ENCODE data around the gene NTPCR.
"Not testable (repeated sequence)": the region's sequence is repeated elsewhere in the genome, so short reads cannot be mapped to it uniquely, and the experiment has no call there.

Gene NTPCR

GRCh38 chr1:232984577-232985425 lies 34.4 kb downstream of the NTPCR start:
- DNase-seq, result no peak

- no peak for DNase-seq
These were observed 35.6 kb downstream of the NTPCR start for GRCh38 chr1:232985882-232986526.

GRCh38 chr1:232986527-232986922 lies 36.1 kb downstream of the NTPCR start:
- DNase-seq, result no peak

- no peak for DNase-seq
These were observed 36.8 kb downstream of the NTPCR start for GRCh38 chr1:232987046-232987773.

- DNase-seq, result no peak
These were observed 37.3 kb downstream of the NTPCR start for GRCh38 chr1:232987774-232988140.

- no peak for DNase-seq
These were observed 38.2 kb downstream of the NTPCR start for GRCh38 chr1:232988572-232989040.

GRCh38 chr1:232990176-232991128 lies 40.0 kb downstream of the NTPCR start:
- DNase-seq, result no peak

- DNase-seq, result peak in 1 of 4 experiments; percentile 2
These were observed 40.8 kb downstream of the NTPCR start for GRCh38 chr1:232991238-232991637.

GRCh38 chr1:232992227-232992626 lies 41.8 kb downstream of the NTPCR start:
- DNase-seq, result no peak

GRCh38 chr1:232993555-232993954 lies 43.1 kb downstream of the NTPCR start:
- DNase-seq, result no peak

GRCh38 chr1:232995189-232995588 lies 44.8 kb downstream of the NTPCR start:
- no peak for DNase-seq

- DNase-seq, result no peak
These were observed 45.7 kb downstream of the NTPCR start for GRCh38 chr1:232996143-232996542.

- no peak for DNase-seq
These were observed 47.7 kb downstream of the NTPCR start for GRCh38 chr1:232998138-232998537.

GRCh38 chr1:232998646-232999045 lies 48.2 kb downstream of the NTPCR start:
- no peak for DNase-seq

GRCh38 chr1:232999956-233000625 lies 49.7 kb downstream of the NTPCR start:
- no peak for DNase-seq

GRCh38 chr1:233003638-233004037 lies 53.2 kb downstream of the NTPCR start:
- not testable (repeated sequence) for DNase-seq

- DNase-seq, result no peak
These were observed 54.0 kb downstream of the NTPCR start for GRCh38 chr1:233004451-233004850.

- DNase-seq, result no peak
These were observed 54.7 kb downstream of the NTPCR start for GRCh38 chr1:233005156-233005555.

GRCh38 chr1:233005703-233006102 lies 55.3 kb downstream of the NTPCR start:
- no peak for DNase-seq

- DNase-seq, result no peak
These were observed 55.7 kb downstream of the NTPCR start for GRCh38 chr1:233006108-233006507.

- no peak for DNase-seq
These were observed 56.1 kb downstream of the NTPCR start for GRCh38 chr1:233006541-233006973.

All from suppressor macrophage (primary cell).